B cell (primary cell): ENCODE measurements around the gene MFSD11. TPM values are rescaled to one million over a fixed set of nuclear protein-coding genes. Genes with fewer than 3 reads are reported as not detected.

ENCODE experiments used
- ATAC-seq: fragments of 200-7000 bp; cut with Tn5 transposase; one replicate; pipeline ENCODE4 v1.10.0; 2021; ENCODE audit warnings: low read depth, mild to moderate bottlenecking, moderate number of reproducible peaks, moderate library complexity
- CTCF ChIA-PET: fragments of 350-600 bp; sonication (Branson Sonifier 250); formaldehyde crosslinking; loops from one replicate; lab custom pipeline; 2021; ENCODE audit warnings: antibody characterized with exemption, inconsistent platforms; lab: Charles Lee
- POLR2A ChIA-PET: fragments of 350-600 bp; sonication (Branson Sonifier 250); formaldehyde crosslinking; loops from one replicate; lab custom pipeline; 2021; ENCODE audit warnings: antibody characterized with exemption; lab: Charles Lee
- DNase-seq: peaks from one replicate; pipeline ENCODE4 v3.0.0; 2013
- H2AFZ ChIP-seq: 2 replicates; pipeline ENCODE4 v1.6.1; 2012; ENCODE audit warnings: mild to moderate bottlenecking, low read depth, low read length; ENCODE audit not compliant: insufficient read depth, poor library complexity, severe bottlenecking
- H3K27ac ChIP-seq, 2 donors: 1 replicate in 1 of 2; 2 replicates in 1 of 2; pipeline ENCODE4 v1.5.1; 2012 to 2013; ENCODE audit warnings: low read length in 2 of 2, mild to moderate bottlenecking in 2 of 2, moderate library complexity in 1 of 2
- H3K27me3 ChIP-seq, 4 experiments: fragments of 200-600 bp in 1 of 4; sonication (generic) in 1 of 4; replicated peaks in 1 of 4; 1 replicate in 2 of 4; 2 replicates in 2 of 4; pipeline versions ENCODE4 v1.6.1 to v1.7.0; 2013 to 2016; ENCODE audit warnings: low read length in 3 of 4, mild to moderate bottlenecking in 2 of 4, mixed read lengths in 1 of 4, moderate library complexity in 1 of 4; ENCODE audit not compliant: insufficient read depth in 4 of 4, control insufficient read depth in 3 of 4; ENCODE audit errors: control extremely low read depth in 1 of 4
- H3K36me3 ChIP-seq, 2 experiments: replicated peaks in 1 of 2; 1 replicate in 1 of 2; 2 replicates in 1 of 2; pipeline versions ENCODE4 v1.6.1 to v1.7.1; 2013; ENCODE audit warnings: low read length in 1 of 2; ENCODE audit not compliant: insufficient read depth in 2 of 2, control insufficient read depth in 1 of 2; ENCODE audit errors: control extremely low read depth in 1 of 2, extremely low read depth in 1 of 2
- H3K4me1 ChIP-seq, 2 donors: fragments of 200-600 bp in 1 of 2; sonication (generic) in 1 of 2; 1 replicate in 1 of 2; 2 replicates in 1 of 2; pipeline versions ENCODE4 v1.5.1 to v1.6.1; 2013 to 2017; ENCODE audit warnings: low read length in 2 of 2; ENCODE audit not compliant: control insufficient read depth in 2 of 2, insufficient read depth in 2 of 2
- H3K4me2 ChIP-seq: replicated peaks from 2 replicates; pipeline ENCODE3; 2012; ENCODE audit warnings: mild to moderate bottlenecking, low read depth, low read length; ENCODE audit not compliant: poor library complexity, severe bottlenecking
- H3K4me3 ChIP-seq, 5 experiments: fragments of 200-600 bp in 1 of 5; sonication (generic) in 1 of 5; 1 replicate in 3 of 5; 2 replicates in 2 of 5; pipeline versions ENCODE4 v1.5.1 to v1.7.0; 2011 to 2016; ENCODE audit warnings: low read length in 4 of 5, mild to moderate bottlenecking in 4 of 5, low read depth in 2 of 5, control low read depth in 1 of 5, moderate library complexity in 1 of 5; ENCODE audit not compliant: insufficient read depth in 1 of 5; ENCODE audit errors: control extremely low read depth in 1 of 5, extremely low read depth in 1 of 5
- H3K79me2 ChIP-seq: fragments of 200-600 bp; sonication (generic); one replicate; pipeline ENCODE4 v1.6.0; 2016; ENCODE audit warnings: low read length; ENCODE audit not compliant: control insufficient read depth, insufficient read depth
- H3K9ac ChIP-seq: fragments of 200-600 bp; sonication (generic); 2 replicates; pipeline ENCODE4 v1.6.1; 2017; ENCODE audit warnings: mild to moderate bottlenecking, low read length, moderate library complexity
- H3K9me3 ChIP-seq, 3 donors: one replicate each; pipeline versions ENCODE4 v1.6.1 to v1.7.1; 2013; ENCODE audit warnings: low read length in 2 of 3; ENCODE audit not compliant: control insufficient read depth in 2 of 3, insufficient read depth in 1 of 3; ENCODE audit errors: control extremely low read depth in 1 of 3
- H4K20me1 ChIP-seq: 2 replicates; pipeline ENCODE4 v1.6.0; 2012; ENCODE audit warnings: mild to moderate bottlenecking, low read length; ENCODE audit not compliant: insufficient read depth, control insufficient read depth, poor library complexity, severe bottlenecking
- H3K27ac Mint-ChIP-seq: one replicate; pipeline ENCODE4 v1.8.0; 2021; ENCODE audit warnings: mixed read lengths
- H3K27me3 Mint-ChIP-seq: one replicate; pipeline ENCODE4 v1.8.0; 2021; ENCODE audit warnings: mixed read lengths
- H3K4me1 Mint-ChIP-seq: one replicate; pipeline ENCODE4 v1.8.0; 2021; ENCODE audit warnings: mixed read lengths
- H3K4me3 Mint-ChIP-seq: one replicate; pipeline ENCODE4 v1.8.0; 2021; ENCODE audit warnings: mixed read lengths
- H3K9me3 Mint-ChIP-seq: one replicate; pipeline ENCODE4 v1.8.0; 2022; ENCODE audit warnings: mixed read lengths; ENCODE audit not compliant: insufficient read depth
- CTCF ChIP-seq: fragments of 200-600 bp; IDR thresholded peaks from one replicate; pipeline ENCODE4 v1.8.0; 2022; ENCODE audit warnings: antibody characterized with exemption, mild to moderate bottlenecking
- EZH2 ChIP-seq: IDR thresholded peaks from 2 replicates; pipeline ENCODE4 v1.6.1; 2012; ENCODE audit warnings: borderline replicate concordance, low read depth, mild to moderate bottlenecking, moderate library complexity, low read length; ENCODE audit not compliant: insufficient read depth, poor library complexity, severe bottlenecking
- WGBS: methylation state at CpG from one replicate; pipeline ENCODE4 v1.1.5; 2013; ENCODE audit warnings: missing lambda C conversion rate; ENCODE audit not compliant: insufficient coverage; 5-methylcytosine and 5-hydroxymethylcytosine counted together
- intact Hi-C: fragments of 100-400 bp; cut with micrococcal nuclease; formaldehyde crosslinking; loops from one replicate; pipeline ENCODE4 v1.10.0; 2022
- polyA plus RNA-seq: library from polyadenylated mRNA; depleted of rRNA; stranded (reverse); fragments of >200 nt; gene quantifications from 2 replicates; pipeline ENCODE4 v1.2.3, GENCODE V29; 2012
- total RNA-seq, 2 donors: library from RNA; stranded (reverse); fragments of 120-200 nt in 1 of 2; gene quantifications; 1 replicate in 1 of 2; 2 replicates in 1 of 2; pipeline versions ENCODE4 v1.2.3 to v1.2.4, GENCODE V29; 2013 to 2022

MFSD11 gene
- total and polyA plus RNA-seq, 2 donors (not counting 1 experiment from before 2014, with no cell fraction given): 24.5 to 36.4 TPM

- CTCF ChIA-PET: interaction anchor here (1.4 kb wide), 1 partner anchor 14 kb away, joined by 4 read pairs; no protein-coding TSS in a partner anchor
- H3K79me2 ChIP-seq: peaks cover 5% of the 10 kb centered on the region
- no peaks in the 10 kb centered on the region for H3K9me3 ChIP-seq
- 91% methylated on average over 12 of the region's 16 CpGs for WGBS
- peaks cover 0 to 9% (median 0%) of the 10 kb centered on the region in 4 experiments for H3K27me3 ChIP-seq
- intact Hi-C loops: no loop called here
- H3K4me3 ChIP-seq: no peak overlapping the region
- peaks cover 3% of the 10 kb centered on the region for H3K27me3 Mint-ChIP-seq
- no peak for TF ChIP-seq CTCF
- TF ChIP-seq EZH2: no peak
- no peak overlapping the region for H3K4me3 Mint-ChIP-seq
- H3K4me2 ChIP-seq: no peak overlapping the region
- no peaks in the 10 kb centered on the region for H4K20me1 ChIP-seq
- no peak for DNase-seq
- H3K4me1 ChIP-seq: peaks cover 7 to 12% of the 10 kb centered on the region in 2 donors
- no peaks in the 10 kb centered on the region for H3K36me3 ChIP-seq
- ATAC-seq: no peak
- H2AFZ ChIP-seq: no peak overlapping the region
- POLR2A ChIA-PET: no interaction called here
- no peaks in the 10 kb centered on the region for H3K9me3 Mint-ChIP-seq
- H3K27ac Mint-ChIP-seq: no peak overlapping the region
- H3K4me1 Mint-ChIP-seq: peaks cover 12% of the 10 kb centered on the region
- no peak overlapping the region for H3K9ac ChIP-seq
- no peak overlapping the region for H3K27ac ChIP-seq
Observed at GRCh38 chr17:76695059-76695831, 42.7 kb upstream of the MFSD11 start.
